ENCODE results near the gene RNU1-4.
"Not testable (repeated sequence)": the region's sequence is repeated elsewhere in the genome, so short reads cannot be mapped to it uniquely, and the experiment has no call there.

Gene RNU1-4

DNA sequence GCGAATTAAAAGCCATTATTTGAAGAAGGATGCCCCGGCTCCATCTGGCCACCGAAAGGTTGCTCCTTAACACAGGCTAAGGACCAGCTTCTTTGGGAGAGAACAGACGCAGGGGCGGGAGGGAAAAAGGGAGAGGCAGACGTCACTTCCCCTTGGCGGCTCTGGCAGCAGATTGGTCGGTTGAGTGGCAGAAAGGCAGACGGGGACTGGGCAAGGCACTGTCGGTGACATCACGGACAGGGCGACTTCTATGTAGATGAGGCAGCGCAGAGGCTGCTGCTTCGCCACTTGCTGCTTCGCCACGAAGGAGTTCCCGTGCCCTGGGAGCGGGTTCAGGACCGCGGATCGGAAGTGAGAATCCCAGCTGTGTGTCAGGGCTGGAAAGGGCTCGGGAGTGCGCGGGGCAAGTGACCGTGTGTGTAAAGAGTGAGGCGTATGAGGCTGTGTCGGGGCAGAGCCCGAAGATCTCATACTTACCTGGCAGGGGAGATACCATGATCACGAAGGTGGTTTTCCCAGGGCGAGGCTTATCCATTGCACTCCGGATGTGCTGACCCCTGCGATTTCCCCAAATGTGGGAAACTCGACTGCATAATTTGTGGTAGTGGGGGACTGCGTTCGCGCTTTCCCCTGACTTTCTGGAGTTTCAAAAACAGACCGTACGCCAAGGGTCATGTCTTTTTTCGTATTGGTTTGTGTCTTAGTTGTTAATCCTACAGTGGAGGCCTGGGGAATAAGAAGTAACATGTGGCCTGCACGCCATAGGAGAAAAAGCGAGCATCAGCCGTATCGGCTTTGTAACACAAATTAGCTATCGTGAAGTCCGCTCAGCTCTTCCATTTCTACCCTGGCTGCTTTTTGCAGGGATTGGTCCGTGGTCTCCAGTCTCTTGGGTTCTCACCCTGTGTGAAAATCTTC lies at the start of gene RNU1-4:
Gene RNU1-4 (plus strand): TSS at position 470 of the 918 bp plus-strand sequence.
- H3K4me3 Mint-ChIP-seq; H3K4me1 Mint-ChIP-seq (ENCODE audit: low read depth); H3K9me3 Mint-ChIP-seq; H3K36me3 Mint-ChIP-seq (ENCODE audit: low read depth); H3K27ac Mint-ChIP-seq; H3K27me3 Mint-ChIP-seq: not testable (repeated sequence)

DNA sequence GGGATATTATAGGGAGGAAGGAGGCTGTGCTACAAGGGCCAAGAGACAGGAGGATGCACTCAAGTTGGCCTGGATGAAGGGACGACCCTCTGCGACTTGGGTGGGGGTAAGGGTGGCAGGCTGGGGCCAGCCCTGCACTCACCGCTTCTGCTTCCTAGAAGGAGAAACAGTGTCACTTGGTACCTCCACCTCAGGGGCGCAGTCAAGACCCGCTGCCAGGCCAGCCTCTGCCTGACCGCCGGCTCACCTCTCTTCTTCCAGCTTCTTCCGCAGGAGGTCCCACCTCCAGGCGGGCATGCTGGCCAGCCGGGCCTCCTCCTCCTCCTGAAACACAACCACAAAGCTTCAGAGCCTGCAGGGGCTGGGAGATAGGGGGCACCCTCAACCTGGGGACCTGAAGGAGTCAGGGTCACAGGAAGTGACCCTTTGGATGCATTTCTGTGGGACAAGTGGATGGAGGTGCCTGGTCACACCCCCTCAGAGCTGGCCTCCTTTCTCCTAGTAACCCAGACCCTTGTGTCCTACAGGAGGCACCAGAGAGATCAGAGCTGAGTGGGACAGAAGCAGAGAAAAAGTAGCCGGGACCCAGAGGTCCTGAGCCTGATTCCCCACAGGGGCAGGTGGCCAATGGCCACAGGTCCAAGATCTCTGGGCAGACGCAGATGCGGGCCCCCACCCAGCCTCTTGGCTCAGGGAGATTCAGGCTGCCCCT lies 49.2 kb upstream of the RNU1-4 start:
- H3K27ac Mint-ChIP-seq; H3K4me1 Mint-ChIP-seq (ENCODE audit: low read depth); H3K9me3 Mint-ChIP-seq; H3K27me3 Mint-ChIP-seq; H3K4me3 Mint-ChIP-seq; H3K36me3 Mint-ChIP-seq (ENCODE audit: low read depth): not testable (repeated sequence)

DNA sequence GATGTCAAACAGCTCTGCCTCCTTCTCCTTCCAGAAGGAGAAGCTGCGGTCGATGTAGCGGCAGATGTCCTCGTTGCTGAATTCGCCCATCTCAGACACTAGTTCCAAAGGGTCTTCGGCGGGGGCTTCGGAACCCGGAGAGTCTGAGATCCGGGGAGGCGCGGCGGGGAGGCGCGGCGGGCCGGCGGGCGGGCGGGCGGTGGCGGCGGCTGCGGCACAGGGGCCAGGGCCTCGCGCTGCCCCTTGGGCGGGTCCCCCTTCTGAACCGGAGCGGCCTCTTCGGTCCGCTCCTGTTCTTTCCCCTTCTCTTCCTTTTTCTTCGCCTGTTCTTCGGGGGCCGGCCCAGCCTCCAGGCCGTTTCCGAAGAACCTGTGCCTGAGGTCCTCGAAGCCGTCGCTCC lies 48.0 kb upstream of the RNU1-4 start:
- H3K9me3 Mint-ChIP-seq; H3K4me1 Mint-ChIP-seq (ENCODE audit: low read depth); H3K4me3 Mint-ChIP-seq; H3K27me3 Mint-ChIP-seq; H3K27ac Mint-ChIP-seq; H3K36me3 Mint-ChIP-seq (ENCODE audit: low read depth): not testable (repeated sequence)

DNA sequence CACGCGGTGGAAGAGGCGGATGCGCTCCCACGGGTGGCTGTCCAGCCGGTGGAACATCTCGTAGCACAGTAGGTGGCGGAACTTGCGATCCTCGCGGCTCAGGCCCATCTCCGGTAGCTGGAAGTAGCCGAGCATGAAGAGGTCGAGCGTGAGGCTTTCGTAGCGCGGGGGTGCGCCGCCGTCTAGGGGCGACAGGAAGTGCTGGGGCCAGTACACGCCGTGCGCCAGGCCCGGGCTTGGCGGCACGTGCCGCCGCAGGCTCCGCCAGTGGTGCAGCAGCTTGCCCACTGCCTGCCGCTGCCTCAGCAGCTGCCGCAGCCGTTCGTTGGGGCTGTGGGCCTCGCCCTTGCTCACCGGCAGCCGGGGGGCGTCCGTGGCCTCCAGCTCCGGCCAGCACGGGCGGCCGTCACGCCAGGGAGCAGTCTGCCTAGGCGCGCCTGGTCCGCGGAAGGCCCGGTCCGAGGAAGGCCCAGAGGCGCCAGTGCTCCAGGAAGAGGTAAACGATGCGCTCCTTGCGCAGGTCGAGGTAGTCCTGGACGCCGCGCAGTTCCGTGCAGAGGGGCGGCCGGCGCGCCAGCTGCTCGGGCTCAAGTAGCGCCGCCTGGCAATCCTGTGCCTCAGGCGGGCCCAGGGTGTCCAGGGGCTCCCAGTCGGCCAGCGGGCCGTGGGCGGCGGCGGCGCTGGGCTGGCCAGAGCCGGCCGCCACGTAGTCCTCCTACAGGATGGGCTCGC lies 47.4 kb upstream of the RNU1-4 start:
- H3K36me3 Mint-ChIP-seq (ENCODE audit: low read depth); H3K9me3 Mint-ChIP-seq; H3K4me3 Mint-ChIP-seq; H3K27me3 Mint-ChIP-seq; H3K27ac Mint-ChIP-seq; H3K4me1 Mint-ChIP-seq (ENCODE audit: low read depth): not testable (repeated sequence)

DNA sequence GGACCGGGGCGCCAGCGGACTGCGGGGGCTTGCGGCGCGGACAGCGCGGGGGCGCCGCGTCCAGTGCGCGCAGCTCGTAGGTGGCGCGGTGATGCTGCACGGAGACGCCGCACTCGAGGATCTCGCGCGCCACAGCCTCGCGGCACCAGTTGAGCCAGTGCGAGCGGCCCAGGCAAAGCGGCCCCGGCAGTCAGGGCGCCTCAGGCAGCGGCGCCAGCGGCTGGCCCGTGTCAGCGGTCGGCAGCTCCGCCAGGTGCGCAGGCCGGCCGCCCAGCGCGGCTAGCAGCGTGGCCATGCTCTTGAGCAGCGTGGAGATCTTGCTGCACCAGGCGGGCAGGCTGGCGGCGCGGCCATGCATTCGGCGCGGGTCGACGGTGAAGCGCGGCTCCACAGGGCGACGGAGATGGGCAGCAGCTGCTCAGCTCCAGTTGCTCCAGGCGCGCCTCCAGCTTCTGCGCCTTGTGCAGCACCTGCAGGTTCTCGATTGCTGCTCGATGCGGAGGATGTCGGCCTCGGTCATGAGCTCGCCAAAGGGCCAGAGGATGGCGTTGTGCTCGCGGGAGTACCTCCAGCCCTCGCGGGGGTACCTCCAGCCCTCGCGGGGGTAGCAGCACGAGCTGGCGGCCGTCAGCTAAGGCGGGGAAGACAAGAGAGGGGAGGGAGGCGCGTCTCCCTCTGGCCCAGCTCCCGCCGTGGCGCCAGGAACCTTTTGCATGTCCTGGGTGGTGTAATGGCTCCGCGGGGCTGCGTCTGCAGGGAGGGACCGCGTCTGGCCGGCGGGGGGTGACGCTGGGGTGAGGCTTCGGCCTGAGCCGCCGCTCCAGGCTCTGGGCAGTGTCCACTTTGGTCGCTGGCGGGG lies 46.6 kb upstream of the RNU1-4 start:
- H3K4me3 Mint-ChIP-seq; H3K36me3 Mint-ChIP-seq (ENCODE audit: low read depth); H3K9me3 Mint-ChIP-seq; H3K27me3 Mint-ChIP-seq; H3K4me1 Mint-ChIP-seq (ENCODE audit: low read depth); H3K27ac Mint-ChIP-seq: not testable (repeated sequence)

DNA sequence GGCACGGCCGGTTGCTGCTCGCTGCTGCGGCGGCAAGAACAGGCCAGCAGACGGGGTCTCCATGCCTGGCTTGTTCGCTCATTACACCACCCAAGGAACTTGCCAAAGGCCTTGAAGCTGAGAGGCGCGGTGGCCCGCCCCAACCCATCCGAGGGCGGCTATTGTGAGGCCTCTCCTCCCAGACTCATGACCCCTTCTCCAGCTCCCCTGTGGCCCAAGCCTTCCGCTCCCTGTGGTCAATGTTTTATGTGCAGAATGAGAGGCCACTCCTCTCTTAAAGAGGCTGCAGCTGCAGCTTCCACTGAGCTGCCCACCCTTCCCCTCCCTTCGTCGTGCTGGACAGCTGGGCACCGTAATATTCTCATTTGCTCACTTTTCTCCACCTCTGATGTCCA lies 46.0 kb upstream of the RNU1-4 start:
- H3K27me3 Mint-ChIP-seq; H3K9me3 Mint-ChIP-seq; H3K4me1 Mint-ChIP-seq (ENCODE audit: low read depth); H3K36me3 Mint-ChIP-seq (ENCODE audit: low read depth); H3K27ac Mint-ChIP-seq; H3K4me3 Mint-ChIP-seq: not testable (repeated sequence)

DNA sequence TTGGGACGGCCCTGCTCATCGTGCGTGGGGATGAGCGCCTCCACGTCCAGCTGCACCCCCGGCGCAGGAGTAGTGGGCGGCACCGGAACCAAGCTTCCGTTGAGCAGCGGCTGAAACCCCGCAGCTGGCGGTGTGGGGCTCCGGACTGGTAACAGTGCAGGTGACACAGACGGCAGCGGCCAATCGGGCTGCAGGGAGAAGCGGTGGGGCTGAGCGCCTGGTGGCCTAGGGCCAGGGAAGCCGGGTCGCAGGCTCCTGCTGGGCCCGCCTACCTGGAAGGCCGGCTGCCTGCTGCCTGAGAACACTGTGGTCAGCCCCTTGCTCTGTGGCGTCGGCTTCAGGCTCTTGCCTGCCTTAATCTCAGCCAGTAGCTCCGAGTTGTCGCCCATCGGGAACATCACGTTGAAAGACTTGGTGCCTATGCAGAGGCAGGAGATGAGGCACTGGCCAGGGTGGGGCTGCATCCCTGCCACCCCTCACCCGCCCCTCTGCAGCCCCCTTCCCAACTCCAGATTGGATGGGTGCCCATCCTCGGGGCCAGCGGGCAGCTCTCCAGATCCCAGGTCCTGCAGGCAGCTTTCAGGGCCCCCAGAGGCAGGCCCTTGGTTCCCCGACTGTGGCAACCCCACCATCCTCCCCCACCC lies 43.7 kb upstream of the RNU1-4 start:
- H3K9me3 Mint-ChIP-seq; H3K4me1 Mint-ChIP-seq (ENCODE audit: low read depth); H3K4me3 Mint-ChIP-seq; H3K27ac Mint-ChIP-seq; H3K36me3 Mint-ChIP-seq (ENCODE audit: low read depth); H3K27me3 Mint-ChIP-seq: not testable (repeated sequence)

DNA sequence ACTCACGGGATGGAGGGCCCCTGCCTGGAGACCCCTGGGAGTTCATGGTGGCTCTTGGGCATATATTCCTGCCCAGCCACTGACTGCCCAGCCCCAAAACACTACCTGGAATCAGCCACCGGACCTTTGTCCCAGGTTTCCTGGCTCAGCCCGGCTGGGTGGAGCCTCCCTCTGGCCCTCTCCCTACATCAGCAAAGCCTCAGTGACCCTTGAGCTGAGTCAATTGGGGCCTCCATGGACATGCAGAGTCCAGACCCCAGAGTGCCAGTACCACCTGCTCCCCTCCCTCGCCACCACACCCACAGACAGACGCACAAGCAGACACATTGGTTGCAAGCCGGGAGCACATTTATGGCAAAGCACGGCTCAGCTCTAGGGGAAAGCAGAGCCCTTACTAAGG lies 43.2 kb upstream of the RNU1-4 start:
- H3K27ac Mint-ChIP-seq; H3K36me3 Mint-ChIP-seq (ENCODE audit: low read depth); H3K9me3 Mint-ChIP-seq: not testable (repeated sequence)

DNA sequence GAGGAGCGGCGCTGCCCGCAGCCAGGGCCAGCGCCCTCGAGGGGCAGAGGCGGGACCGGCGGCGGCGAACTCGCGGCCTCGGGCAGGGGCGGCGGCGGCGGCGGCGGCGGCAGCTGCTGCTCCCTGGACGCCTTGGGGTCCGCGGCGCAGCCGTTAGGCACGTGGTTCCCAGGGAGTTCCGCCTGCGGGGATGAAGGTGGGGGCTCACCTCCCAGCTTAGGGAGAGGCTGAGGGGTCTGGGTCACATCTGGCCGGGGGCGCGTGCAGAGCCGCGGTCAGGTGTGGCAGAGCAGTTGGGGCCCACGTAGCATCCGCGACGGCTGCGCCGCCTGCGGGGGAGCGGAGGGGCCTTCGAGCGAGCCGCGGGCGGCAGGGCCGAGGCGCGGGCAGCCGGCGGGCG lies 40.9 kb upstream of the RNU1-4 start:
- H3K36me3 Mint-ChIP-seq (ENCODE audit: low read depth); H3K4me3 Mint-ChIP-seq; H3K27ac Mint-ChIP-seq; H3K9me3 Mint-ChIP-seq; H3K4me1 Mint-ChIP-seq (ENCODE audit: low read depth); H3K27me3 Mint-ChIP-seq: not testable (repeated sequence)

More for the DNA sequence above, 43.2 kb upstream of the RNU1-4 start:
- H3K4me1 Mint-ChIP-seq (ENCODE audit: low read depth); H3K27me3 Mint-ChIP-seq; H3K4me3 Mint-ChIP-seq: not testable (repeated sequence)

DNA sequence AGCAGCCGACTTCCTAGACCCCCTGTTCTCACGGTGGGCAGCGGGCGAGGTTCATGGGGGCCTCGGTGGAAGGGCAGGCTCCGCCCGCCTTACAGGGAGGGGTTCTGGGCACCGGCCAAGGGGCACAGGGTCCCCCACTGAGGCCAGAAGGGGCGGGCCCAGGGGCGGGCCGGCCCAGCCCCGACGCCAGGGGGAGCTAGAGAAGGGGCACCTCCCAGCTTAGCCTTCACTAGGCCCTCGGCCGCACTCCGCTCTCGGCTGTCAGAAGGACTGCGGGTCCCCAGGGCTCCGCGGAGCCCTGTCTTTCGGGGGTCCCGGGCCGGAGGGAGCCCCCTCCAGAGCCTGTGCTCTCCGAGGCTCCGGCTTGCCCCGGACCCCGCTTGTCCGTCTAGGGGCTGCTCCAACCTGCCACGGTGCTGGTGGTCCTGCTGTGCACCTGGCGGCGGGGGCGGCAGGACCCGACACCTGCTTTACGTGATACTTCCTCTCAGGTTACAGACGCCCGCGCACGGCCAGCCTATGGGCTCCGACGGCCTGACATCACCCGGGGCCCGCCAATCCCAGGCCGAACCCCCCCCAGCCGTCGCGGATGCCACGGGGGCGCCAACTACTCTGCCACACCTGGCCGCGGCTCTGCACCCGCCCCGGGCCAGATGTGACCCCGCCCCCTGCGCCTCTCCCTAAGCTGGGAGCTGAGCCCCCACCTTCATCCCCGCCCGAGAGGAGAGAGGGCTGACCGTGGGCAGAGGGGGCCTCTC lies 40.0 kb upstream of the RNU1-4 start:
- not testable (repeated sequence) for H3K4me3 Mint-ChIP-seq; H3K27ac Mint-ChIP-seq; H3K4me1 Mint-ChIP-seq (ENCODE audit: low read depth); H3K27me3 Mint-ChIP-seq; H3K9me3 Mint-ChIP-seq; H3K36me3 Mint-ChIP-seq (ENCODE audit: low read depth)

DNA sequence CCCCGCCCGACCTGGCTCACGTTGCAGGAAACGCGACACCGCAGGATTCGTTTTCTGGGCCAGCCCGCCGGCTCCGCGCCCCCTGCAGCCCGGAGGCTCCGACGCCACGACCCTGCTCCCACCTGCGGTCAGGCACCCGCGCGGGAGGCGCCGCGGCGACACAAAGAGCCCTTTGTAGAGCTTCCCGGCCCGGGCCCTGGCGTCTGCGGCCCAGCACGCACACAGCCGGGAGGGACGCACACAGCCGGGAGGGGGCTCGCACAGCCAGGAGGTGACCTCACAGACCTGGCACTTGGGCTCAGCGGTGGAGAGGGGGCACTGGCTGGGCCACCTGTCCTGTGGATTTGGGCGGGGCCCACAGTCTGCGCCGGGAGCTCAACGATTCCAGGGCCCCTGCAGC lies 39.1 kb upstream of the RNU1-4 start:
- not testable (repeated sequence) for H3K4me3 Mint-ChIP-seq; H3K27me3 Mint-ChIP-seq; H3K9me3 Mint-ChIP-seq; H3K27ac Mint-ChIP-seq; H3K36me3 Mint-ChIP-seq (ENCODE audit: low read depth); H3K4me1 Mint-ChIP-seq (ENCODE audit: low read depth)

DNA sequence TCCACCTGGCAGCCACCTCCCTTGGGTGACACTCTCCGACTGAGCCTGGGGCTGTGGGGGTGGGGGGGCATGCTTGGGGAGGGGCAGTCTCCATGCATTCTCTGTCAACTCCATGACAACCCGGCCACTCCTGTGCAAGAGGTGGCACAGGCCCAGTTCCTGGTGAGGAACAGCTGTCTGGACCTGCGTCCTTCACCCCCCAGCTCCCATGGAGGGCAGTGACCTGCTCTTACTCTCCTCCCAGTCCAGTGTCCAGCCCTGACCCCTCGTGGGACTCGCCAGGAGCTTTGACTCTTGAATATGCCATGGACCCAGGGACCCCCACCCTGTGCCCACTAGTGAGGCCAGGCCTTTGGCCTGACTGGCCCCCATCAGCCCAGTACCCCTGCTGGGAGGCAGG lies 38.0 kb upstream of the RNU1-4 start:
- H3K27me3 Mint-ChIP-seq; H3K36me3 Mint-ChIP-seq (ENCODE audit: low read depth); H3K27ac Mint-ChIP-seq; H3K9me3 Mint-ChIP-seq; H3K4me3 Mint-ChIP-seq; H3K4me1 Mint-ChIP-seq (ENCODE audit: low read depth): not testable (repeated sequence)

DNA sequence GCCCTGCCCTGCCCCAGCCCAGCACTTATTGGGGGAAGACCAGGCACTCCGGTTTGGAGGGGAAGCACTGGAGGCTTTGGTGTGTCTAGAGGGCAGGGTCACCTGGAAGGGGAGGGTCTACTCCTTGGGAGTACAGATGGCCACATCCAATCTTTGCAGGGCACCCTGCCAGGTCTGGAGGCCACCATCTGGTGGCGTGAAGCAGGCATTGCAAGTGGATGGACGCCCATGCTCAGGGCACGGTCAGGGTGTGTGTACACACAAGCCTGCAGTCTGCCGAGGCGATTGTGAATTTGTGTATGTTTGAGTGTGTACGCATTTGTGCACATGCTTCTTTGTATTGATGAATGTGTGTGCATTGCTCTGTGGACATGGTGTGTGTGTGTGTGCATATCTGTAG lies 37.2 kb upstream of the RNU1-4 start:
- H3K9me3 Mint-ChIP-seq; H3K27me3 Mint-ChIP-seq; H3K4me3 Mint-ChIP-seq; H3K4me1 Mint-ChIP-seq (ENCODE audit: low read depth); H3K36me3 Mint-ChIP-seq (ENCODE audit: low read depth); H3K27ac Mint-ChIP-seq: not testable (repeated sequence)

DNA sequence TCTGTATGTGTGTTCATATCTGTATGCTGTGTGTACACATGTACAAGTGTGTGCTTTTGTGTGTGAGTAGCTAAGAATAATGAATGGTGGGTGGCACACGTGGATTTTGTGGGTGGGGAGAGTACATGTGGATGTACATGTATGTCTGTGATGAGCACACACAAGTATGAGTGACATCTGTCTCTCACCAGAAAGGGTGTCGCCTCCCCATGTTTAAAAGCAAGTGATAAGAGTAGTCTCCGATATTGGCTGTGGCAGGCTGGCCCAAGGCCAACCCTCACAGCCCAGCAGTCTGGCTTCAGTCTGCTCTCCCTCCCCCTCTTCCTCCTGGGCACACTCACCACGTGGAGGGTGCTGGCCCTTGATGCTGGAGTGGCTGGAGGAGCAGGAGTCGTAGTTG lies 36.7 kb upstream of the RNU1-4 start:
- H3K4me3 Mint-ChIP-seq; H3K9me3 Mint-ChIP-seq; H3K27ac Mint-ChIP-seq; H3K4me1 Mint-ChIP-seq (ENCODE audit: low read depth); H3K36me3 Mint-ChIP-seq (ENCODE audit: low read depth); H3K27me3 Mint-ChIP-seq: not testable (repeated sequence)
